Adrenal gland (tissue), 12 donors: Measurements from ENCODE around the gene ERAL1. TPM values are rescaled to one million over a fixed set of nuclear protein-coding genes. Genes with fewer than 3 reads are reported as not detected.

Experiments
- DNase-seq, 7 donors: peaks; one replicate each; pipeline ENCODE4 v3.0.0-alpha.2; 2019 to 2020
- H3K27ac ChIP-seq, 5 donors: fragments of 200-600 bp; sonication (generic) in 4 of 5; 1 replicate in 3 of 5; 2 replicates in 2 of 5; pipeline versions ENCODE4 v1.5.1 to v1.8.0; 2016 to 2020; ENCODE audit warnings: mild to moderate bottlenecking in 1 of 5
- H3K27me3 ChIP-seq: fragments of 200-600 bp; 2 replicates; pipeline ENCODE4 v1.8.0; 2021
- H3K36me3 ChIP-seq, 2 donors: fragments of 200-600 bp; replicated peaks in 1 of 2; 1 replicate in 1 of 2; 2 replicates in 1 of 2; pipeline versions ENCODE4 v1.5.1 to v1.8.0; 2018 to 2022
- H3K4me1 ChIP-seq, 2 donors: fragments of 200-600 bp; replicated peaks in 1 of 2; 1 replicate in 1 of 2; 2 replicates in 1 of 2; pipeline versions ENCODE4 v1.5.1 to v1.8.0; 2018 to 2021
- H3K4me3 ChIP-seq, 4 donors: fragments of 200-600 bp; sonication (generic) in 3 of 4; one replicate each; pipeline ENCODE4 v1.5.1; 2016 to 2018
- H3K9me3 ChIP-seq, 3 donors: fragments of 200-600 bp; sonication (generic) in 1 of 3; replicated peaks in 1 of 3; 1 replicate in 2 of 3; 2 replicates in 1 of 3; pipeline versions ENCODE4 v1.5.1 to v1.8.0; 2016 to 2021
- POLR2A ChIP-seq, 2 donors: fragments of 450-650 bp; IDR thresholded peaks; one replicate each; pipeline ENCODE4 v1.6.1; 2017; ENCODE audit warnings: antibody characterized with exemption in 2 of 2, mild to moderate bottlenecking in 2 of 2, moderate library complexity in 1 of 2
- WGBS, 4 donors: extraction: QIAGEN DNeasy Blood & Tissue Kit in 2 of 4; methylation state at CpG; one replicate each; pipeline versions ENCODE4 v1.1.5 to v1.1.7; 2013 to 2017; 5-methylcytosine and 5-hydroxymethylcytosine counted together
- intact Hi-C, 2 donors: fragments of 100-400 bp; cut with DNase I; formaldehyde crosslinking; loops; one replicate each; pipeline versions ENCODE4 v1.14.1 to v1.15.0; 2022 to 2023
- polyA plus RNA-seq, 3 donors: library from polyadenylated mRNA; stranded (reverse); fragments of 200-250 nt in 2 of 3; fragments of 350-450 nt in 1 of 3; fragmentation: Illumina TruSeq in 1 of 3; extraction: RNeasy Lipid Tissue Mini Kit (QIAGEN cat#74804) in 1 of 3; gene quantifications; one replicate each; pipeline ENCODE4 v1.2.3, GENCODE V29; 2013 to 2014
- total RNA-seq, 9 donors: library from RNA; depleted of rRNA in 4 of 9; stranded (reverse); fragments of >200 nt in 4 of 9; fragments of 120-200 nt in 1 of 9; fragmentation: NEBNext Ultra II Directional in 1 of 9; extraction: Animal tissue kit (Norgen Biotek cat#: 25700) in 1 of 9; gene quantifications; one replicate each; pipeline versions ENCODE4 v1.1.0 to v1.2.4, GENCODE V29; 2013 to 2023
- TF ChIP-seq, protein P1 (sequence below), 6 experiments: fragments of 450-650 bp in 4 of 6; fragments of 200-600 bp in 2 of 6; sonication (generic) in 1 of 6; IDR thresholded peaks; 1 replicate in 5 of 6; 2 replicates in 1 of 6; pipeline versions ENCODE4 v1.5.1 to v1.8.0; 2016 to 2021; ENCODE audit warnings: antibody characterized with exemption in 6 of 6, mild to moderate bottlenecking in 2 of 6, moderate library complexity in 1 of 6
- donor health status: healthy with polysubstance abuse.
- donor health status: Bipolar disorder and iron deficiency.
- donor health status: DM: yes; HTN: yes; CAD: no.
- donor health status: DM: no; HTN: no; CAD: no.
- donor health status: DM: no; HTN: no; CAD: no.
- donor health status: DM: yes; HTN: yes; CAD: no.

ERAL1 gene
- total and polyA plus RNA-seq, 12 donors = 42.8 to 80.8 (median 55.1) TPM

DNA sequence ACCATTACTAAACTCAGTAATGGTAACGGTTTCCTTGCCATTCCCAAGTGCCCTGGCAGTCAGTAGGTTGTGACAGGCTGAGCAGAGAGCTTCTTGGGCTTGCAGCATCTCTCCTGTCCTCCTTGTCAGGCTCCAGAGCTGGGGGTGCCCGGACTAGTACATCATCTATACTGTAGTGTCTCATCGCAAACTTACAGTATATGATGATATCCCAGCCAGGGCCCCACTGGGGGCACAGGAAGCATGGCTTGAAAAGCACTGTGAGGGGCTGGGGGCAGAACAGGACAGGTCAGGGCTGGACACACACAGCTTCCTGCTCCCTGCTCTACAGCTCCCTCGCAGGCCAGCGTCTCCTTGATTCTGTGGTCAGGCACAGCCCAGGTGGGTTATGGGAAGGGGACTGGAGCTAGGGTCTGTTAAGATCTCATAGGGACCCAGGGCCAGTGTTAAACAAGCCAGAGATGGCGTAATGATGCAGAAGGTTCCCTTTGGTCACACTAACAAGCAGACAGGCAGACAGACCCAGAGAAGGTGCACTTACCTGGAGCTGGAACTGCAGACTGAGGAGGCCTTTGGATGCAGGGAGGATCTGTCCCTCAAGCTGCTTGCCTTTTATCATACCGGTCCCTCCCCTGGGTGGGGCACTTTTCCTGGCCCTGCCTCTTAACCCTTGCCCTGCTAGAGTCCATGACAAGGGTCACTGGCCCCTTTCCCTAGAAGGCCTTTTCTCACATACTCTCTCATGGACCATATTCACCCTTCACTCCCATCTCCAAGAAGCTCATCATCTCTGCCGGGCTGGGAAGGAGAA lies 6.8 kb downstream of the ERAL1 start:
- H3K4me3 ChIP-seq = no peak overlapping the region
- no peaks in the 10 kb centered on the region for H3K4me1 ChIP-seq
- H3K36me3 ChIP-seq = peaks cover 0 to 39% of the 10 kb centered on the region in 2 donors
- no peaks in the 10 kb centered on the region for H3K27me3 ChIP-seq
- no peaks in the 10 kb centered on the region for H3K9me3 ChIP-seq
- TF ChIP-seq POLR2A (IDR thresholded peaks at IDR 0.05) = no peak
- TF ChIP-seq, protein P1, sequence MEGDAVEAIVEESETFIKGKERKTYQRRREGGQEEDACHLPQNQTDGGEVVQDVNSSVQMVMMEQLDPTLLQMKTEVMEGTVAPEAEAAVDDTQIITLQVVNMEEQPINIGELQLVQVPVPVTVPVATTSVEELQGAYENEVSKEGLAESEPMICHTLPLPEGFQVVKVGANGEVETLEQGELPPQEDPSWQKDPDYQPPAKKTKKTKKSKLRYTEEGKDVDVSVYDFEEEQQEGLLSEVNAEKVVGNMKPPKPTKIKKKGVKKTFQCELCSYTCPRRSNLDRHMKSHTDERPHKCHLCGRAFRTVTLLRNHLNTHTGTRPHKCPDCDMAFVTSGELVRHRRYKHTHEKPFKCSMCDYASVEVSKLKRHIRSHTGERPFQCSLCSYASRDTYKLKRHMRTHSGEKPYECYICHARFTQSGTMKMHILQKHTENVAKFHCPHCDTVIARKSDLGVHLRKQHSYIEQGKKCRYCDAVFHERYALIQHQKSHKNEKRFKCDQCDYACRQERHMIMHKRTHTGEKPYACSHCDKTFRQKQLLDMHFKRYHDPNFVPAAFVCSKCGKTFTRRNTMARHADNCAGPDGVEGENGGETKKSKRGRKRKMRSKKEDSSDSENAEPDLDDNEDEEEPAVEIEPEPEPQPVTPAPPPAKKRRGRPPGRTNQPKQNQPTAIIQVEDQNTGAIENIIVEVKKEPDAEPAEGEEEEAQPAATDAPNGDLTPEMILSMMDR (IDR thresholded peaks at IDR 0.05) = no peak
- DNase-seq = no peak
- no peak overlapping the region for H3K27ac ChIP-seq
- intact Hi-C loops = loop anchor here in 1 of 2 donors (5.0 kb wide), 1 partner anchor 36 kb away; the partner anchor contains the start of gene FLOT2
- WGBS, 4 donors = 70 to 81% (median 75%) methylated on average over 6 to 8 of the region's 8 CpGs

DNA sequence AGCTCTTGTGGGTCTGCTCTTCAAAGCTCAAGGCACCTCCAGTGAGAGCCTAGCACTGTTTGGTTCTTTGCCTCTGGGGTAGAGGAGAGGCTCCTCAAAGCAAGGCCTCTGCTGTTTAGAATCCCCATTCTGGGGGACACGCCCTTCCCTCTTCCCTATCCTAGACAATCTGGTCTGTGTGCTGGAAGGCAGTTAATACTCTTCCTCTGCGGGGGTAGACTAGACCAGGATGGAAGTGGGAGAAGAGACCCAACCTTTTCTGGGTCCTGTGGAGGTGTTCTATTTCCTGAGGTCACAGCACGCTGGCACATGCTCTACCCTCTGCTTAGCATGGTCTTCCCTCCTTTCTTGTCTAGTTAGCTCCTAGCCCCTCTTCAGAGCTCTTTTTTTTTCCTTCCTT lies 7.7 kb downstream of the ERAL1 start:
- Histone ChIP-seq H3K4me3 (no peak overlapping the region), H3K27me3 (no peaks in the 10 kb centered on the region), H3K9me3 (no peaks in the 10 kb centered on the region), H3K4me1 (no peaks in the 10 kb centered on the region), H3K36me3 (peaks cover 0 to 36% of the 10 kb centered on the region in 2 donors), H3K27ac (no peak overlapping the region)
- TF ChIP-seq POLR2A (IDR thresholded peaks at IDR 0.05) = no peak
- WGBS, 4 donors = 82 to 98% (median 94%) methylated on average over 3 of the region's 3 CpGs
- no peak for DNase-seq
- intact Hi-C loops = loop anchor here in 1 of 2 donors (5.0 kb wide), 1 partner anchor 35 kb away; the partner anchor contains the start of gene FLOT2

DNA sequence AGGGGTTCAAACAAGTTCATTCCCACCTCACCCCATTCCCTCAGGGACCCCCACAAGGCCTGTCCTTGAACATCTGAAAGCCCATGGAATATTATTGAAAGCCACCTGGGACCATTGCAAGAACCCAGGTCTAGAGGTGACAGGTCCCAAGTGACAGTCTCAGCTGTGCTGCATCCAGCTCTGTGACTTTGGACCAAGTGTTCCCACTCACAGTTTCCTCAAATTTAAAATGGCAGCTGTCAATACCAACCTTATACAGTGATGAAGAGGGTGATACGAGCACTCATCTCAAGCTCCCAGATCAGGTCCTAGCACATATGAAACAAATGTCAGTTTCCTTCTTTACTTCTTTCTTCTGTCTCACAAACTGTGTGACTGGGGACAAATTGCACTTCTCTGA lies 9.1 kb downstream of the ERAL1 start:
- no peak overlapping the region for H3K4me3 ChIP-seq
- no peak overlapping the region for H3K27ac ChIP-seq
- TF ChIP-seq POLR2A (IDR thresholded peaks at IDR 0.05) = no peak
- TF ChIP-seq, protein P1 (IDR thresholded peaks at IDR 0.05) = no peak
- H3K9me3 ChIP-seq = no peaks in the 10 kb centered on the region
- no peaks in the 10 kb centered on the region for H3K27me3 ChIP-seq
- no peak for DNase-seq
- intact Hi-C loops = loop anchor here in 1 of 2 donors (5.0 kb wide), 1 partner anchor 33 kb away; the partner anchor contains the start of gene FLOT2
- H3K36me3 ChIP-seq = peaks cover 0 to 22% of the 10 kb centered on the region in 2 donors
- H3K4me1 ChIP-seq = no peaks in the 10 kb centered on the region
- WGBS, 4 donors = 87 to 100% (median 90%) methylated on average over 1 of the region's 1 CpG

DNA sequence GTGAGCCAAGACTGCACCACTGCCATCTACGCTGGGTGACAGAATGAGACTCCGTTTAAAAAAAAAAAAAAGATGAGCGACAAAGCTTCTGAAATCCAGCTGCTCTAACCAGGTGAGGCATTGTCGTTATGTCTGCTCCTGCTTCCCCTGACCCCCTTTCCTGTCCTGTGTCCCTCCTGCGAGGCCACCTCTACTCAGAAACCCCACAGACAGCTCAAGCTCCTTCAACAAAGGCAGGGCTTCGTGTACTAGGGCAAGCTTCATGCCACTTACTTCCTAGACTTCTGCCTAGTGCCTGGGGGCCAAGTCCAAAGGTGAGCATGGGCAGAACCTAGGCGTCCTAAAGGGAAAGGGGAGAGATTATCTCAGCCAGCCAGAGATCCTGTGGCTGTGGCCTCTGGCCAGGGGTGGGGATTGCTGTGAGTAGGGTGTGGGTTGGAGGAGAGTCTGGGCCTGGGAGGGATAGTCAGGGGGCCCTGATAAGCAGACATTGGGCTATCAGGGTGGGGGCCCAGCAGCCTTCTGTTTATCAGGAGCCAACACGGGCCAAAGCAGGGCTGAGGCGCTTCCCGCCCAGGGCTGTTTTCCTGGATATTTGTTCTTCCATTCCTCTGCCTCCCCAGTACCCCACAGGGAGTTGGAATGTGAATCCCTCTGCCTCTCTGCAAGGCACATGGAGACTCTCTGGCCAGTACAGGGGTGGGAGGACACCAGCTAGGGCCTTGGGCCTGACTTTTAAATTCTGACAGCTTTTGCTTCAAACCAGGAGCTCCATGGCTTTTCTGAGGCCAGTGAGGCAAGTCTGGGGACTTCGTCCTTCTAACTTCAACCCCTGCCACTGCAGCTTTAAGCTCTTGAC lies 10.4 kb downstream of the ERAL1 start:
- H3K4me1 ChIP-seq = no peaks in the 10 kb centered on the region
- intact Hi-C loops = loop anchor here in 1 of 2 donors (5.0 kb wide), 1 partner anchor 32 kb away; the partner anchor contains the start of gene FLOT2
- H3K36me3 ChIP-seq = peaks cover 0 to 10% of the 10 kb centered on the region in 2 donors
- WGBS, 4 donors = 79 to 83% (median 82%) methylated on average over 8 to 11 of the region's 11 CpGs
- H3K27me3 ChIP-seq = no peaks in the 10 kb centered on the region
- no peak for TF ChIP-seq POLR2A (IDR thresholded peaks at IDR 0.05)
- no peak for DNase-seq
- H3K27ac ChIP-seq = no peak overlapping the region
- H3K4me3 ChIP-seq = no peak overlapping the region
- H3K9me3 ChIP-seq = no peaks in the 10 kb centered on the region
